GM18951 (cell line): ENCODE data around the gene CLTCL1.
"Not testable (repeated sequence)": the region's sequence is repeated elsewhere in the genome, so short reads cannot be mapped to it uniquely, and the experiment has no call there.

Experiments used
- POLR2A ChIP-seq: IDR thresholded peaks from 4 replicates; pipeline ENCODE4 v1.6.1; 2011; ENCODE audit warnings: mild to moderate bottlenecking; ENCODE audit not compliant: insufficient read length, insufficient read depth; ENCODE audit errors: extremely low read depth
- in situ Hi-C: fragments of 300-500 bp; cut with MboI; formaldehyde crosslinking; loops from one replicate; pipeline ENCODE4 v1.12.0; 2022; ENCODE audit warnings: low sequenced_read_pairs, mixed read lengths, inconsistent platforms; ENCODE audit not compliant: unreplicated experiment

The CLTCL1 gene

DNA sequence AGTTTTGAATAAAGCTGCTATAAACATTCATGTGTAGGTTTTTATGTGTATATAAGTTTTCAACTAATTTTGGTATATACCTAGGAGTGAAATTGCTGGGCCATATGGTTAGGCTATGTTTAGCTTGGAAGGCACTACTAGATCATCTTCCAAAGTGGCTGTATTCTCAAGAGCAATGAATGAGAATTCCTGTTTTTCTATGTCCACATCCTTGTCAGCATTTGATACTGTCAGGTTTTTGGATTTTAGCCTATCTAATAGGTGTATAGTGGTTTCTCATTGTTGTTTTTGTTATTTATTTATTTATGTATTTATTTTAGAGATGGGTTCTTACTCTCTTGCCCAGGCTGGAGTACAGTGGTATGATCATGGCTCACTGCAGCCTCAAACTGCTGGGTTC lies 26.3 kb upstream of the CLTCL1 start:
- in situ Hi-C loops = no loop called here
- TF ChIP-seq POLR2A = no peak

GRCh38 chr22:19307872-19308271 lies 16.4 kb upstream of the CLTCL1 start:
- no peak for TF ChIP-seq POLR2A
- in situ Hi-C loops = no loop called here

- in situ Hi-C loops = not testable (repeated sequence)
Measured at GRCh38 chr22:19306535-19306934, 15.0 kb upstream of the CLTCL1 start.

DNA sequence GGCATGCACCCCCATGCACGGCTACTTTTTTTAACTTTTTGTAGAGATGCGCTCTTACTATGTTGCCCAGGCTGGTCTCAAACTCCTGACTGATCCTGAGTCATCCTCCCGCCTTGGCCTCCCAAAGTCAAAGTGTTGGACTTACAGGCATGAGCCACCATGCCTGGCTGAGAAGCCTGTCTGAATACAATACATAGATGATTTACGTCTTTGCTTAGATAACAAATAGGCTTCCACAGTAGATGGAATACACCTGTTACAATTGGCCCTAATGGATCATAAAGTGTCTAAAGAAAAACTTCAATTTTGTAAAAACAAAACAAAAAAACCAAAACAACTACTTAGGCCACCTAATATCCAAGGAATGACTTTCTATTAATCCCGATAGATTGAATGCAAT lies 13.0 kb upstream of the CLTCL1 start:
- in situ Hi-C loops = no loop called here
- no peak for TF ChIP-seq POLR2A

GRCh38 chr22:19303785-19304184 lies 12.3 kb upstream of the CLTCL1 start:
- TF ChIP-seq POLR2A = no peak
- in situ Hi-C loops = no loop called here

- in situ Hi-C loops = no loop called here
- no peak for TF ChIP-seq POLR2A
Measured at GRCh38 chr22:19295733-19296132, 4.2 kb upstream of the CLTCL1 start.

- TF ChIP-seq POLR2A = no peak
- in situ Hi-C loops = no loop called here
Measured at GRCh38 chr22:19292458-19293230, 1.1 kb upstream of the CLTCL1 start.

DNA sequence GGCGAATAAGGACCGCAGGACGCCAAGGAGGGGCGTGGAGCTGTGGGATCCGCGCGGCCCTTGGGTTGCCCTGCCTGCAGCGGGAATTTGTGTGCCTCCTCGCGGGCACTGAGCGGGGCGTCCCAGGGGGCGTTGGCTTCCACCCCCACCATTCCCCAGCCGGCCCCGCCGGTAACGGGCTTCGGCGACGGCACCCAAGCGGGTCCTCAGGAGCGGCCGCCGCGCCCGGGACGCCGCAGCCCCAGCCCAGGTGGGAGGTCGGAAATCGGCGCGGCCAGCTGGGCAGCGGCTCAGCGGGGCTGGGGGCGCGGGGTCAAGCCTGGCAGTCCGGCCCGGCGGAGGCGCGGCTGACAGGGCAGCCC lies 320 bp downstream of the CLTCL1 start:
- no peak for TF ChIP-seq POLR2A
- in situ Hi-C loops = no loop called here

- in situ Hi-C loops = no loop called here
- TF ChIP-seq POLR2A = no peak
Measured at GRCh38 chr22:19290400-19291217, 910 bp downstream of the CLTCL1 start.

GRCh38 chr22:19289475-19290161 lies 1.9 kb downstream of the CLTCL1 start:
- in situ Hi-C loops = no loop called here
- no peak for TF ChIP-seq POLR2A

DNA sequence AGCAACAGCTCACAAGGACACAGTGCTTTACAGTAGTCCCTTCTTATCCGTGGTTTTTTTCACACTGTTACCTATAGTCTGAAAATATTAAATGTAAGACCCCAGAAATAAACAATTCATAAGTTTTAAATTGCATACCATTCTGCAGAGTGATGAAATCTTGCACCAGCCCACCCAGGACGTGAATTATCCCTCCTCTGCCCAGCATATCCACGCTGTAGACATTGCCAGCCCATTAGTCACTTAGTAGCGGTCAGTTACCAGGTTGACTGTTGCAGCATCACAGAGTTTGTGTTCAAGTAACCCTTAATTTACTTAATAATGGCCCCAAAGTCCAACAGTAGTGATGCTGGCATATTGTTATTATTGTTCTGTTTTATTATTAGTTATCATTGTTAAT lies 3.6 kb downstream of the CLTCL1 start:
- no peak for TF ChIP-seq POLR2A
- in situ Hi-C loops = no loop called here

DNA sequence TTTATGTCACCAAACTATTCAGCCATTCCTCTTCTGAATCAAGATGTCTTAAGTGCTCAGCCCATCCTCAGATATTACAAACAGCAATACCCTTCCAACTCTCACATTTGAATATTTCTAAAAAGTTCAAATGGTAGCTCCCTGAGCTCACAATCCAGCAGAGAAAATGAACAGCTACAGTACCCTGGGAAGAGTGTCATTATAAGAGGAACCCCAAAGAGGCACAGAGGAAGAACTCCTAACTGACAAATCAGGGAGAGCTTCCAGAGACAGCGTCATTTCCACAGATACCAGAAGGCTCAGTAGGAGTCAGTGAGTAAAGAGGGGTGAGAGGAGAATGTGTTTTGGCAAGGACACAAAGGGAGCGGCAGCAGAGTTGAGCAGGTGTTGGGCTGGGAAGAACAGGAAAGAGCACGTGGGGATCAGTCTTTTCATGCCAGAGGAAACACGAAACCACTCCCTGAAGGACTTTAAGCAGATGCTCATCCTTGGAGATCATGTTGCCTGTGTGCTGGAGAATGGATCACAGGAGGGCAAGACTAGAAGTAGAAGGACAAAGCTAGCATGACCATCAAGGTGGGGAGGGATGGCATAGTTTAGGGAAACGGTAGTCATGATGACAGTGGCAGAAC lies 4.3 kb downstream of the CLTCL1 start:
- in situ Hi-C loops = no loop called here
- no peak for TF ChIP-seq POLR2A

- no peak for TF ChIP-seq POLR2A
- in situ Hi-C loops = no loop called here
Measured at GRCh38 chr22:19285831-19286230, 5.7 kb downstream of the CLTCL1 start.

DNA sequence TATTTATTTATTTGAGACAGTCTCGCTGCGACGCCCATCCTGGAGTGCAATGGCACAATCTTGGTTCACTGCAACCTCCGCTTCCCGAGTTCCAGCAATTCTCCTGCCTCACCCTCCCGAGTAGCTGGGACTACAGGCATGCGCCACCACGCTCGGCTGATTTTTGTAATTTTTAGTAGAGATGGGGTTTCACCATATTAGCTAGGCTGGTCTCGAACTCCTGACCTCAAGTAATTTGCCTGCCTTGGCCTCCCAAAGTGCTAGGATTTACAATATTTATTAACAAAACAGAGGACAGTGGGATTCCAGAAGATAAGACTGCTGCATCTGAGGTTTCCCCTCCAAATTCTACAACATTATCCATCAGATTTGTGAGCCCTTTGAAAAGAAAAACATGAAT lies 12.4 kb downstream of the CLTCL1 start:
- in situ Hi-C loops = not testable (repeated sequence)
